H54 (cell line): ENCODE results near the gene GSDME.

ENCODE experiments used
- DNase-seq: peaks from one replicate; pipeline ENCODE4 v3.0.0; 2011; ENCODE audit warnings: low spot score, mixed read lengths; ENCODE audit not compliant: insufficient read length
- FAIRE-seq: peaks from 3 replicates; lab custom pipeline; 2011; peaks lifted over from hg19 to GRCh38; lab: Jason Lieb, UNC
- POLR2A ChIP-seq: IDR thresholded peaks from 2 replicates; pipeline ENCODE4 v1.6.1; 2011; ENCODE audit warnings: low read depth, mild to moderate bottlenecking, low read length

The GSDME gene

GRCh38 chr7:24717247-24717622, 40.0 kb downstream of the GSDME start:
- no peak for DNase-seq
- no peak for FAIRE-seq
- no peak for TF ChIP-seq POLR2A

GRCh38 chr7:24716480-24717246, 40.6 kb downstream of the GSDME start:
- no peak for DNase-seq
- FAIRE-seq, result no peak
- no peak for TF ChIP-seq POLR2A

- DNase-seq, result peak; percentile 47
- no peak for FAIRE-seq
- no peak for TF ChIP-seq POLR2A
Measured at GRCh38 chr7:24715661-24716479, 41.4 kb downstream of the GSDME start.

GRCh38 chr7:24715171-24715570, 42.1 kb downstream of the GSDME start:
- FAIRE-seq (no peak), DNase-seq (no peak)
- no peak for TF ChIP-seq POLR2A

- DNase-seq (no peak), FAIRE-seq (no peak)
- no peak for TF ChIP-seq POLR2A
Measured at GRCh38 chr7:24714676-24715010, 42.6 kb downstream of the GSDME start.

- DNase-seq, result no peak
- TF ChIP-seq POLR2A, result no peak
- no peak for FAIRE-seq
Measured at GRCh38 chr7:24713850-24714675, 43.2 kb downstream of the GSDME start.

- FAIRE-seq (no peak), DNase-seq (no peak)
- TF ChIP-seq POLR2A, result no peak
Measured at GRCh38 chr7:24713039-24713793, 44.0 kb downstream of the GSDME start.

GRCh38 chr7:24709585-24710360, 47.5 kb downstream of the GSDME start:
- FAIRE-seq, result no peak
- DNase-seq, result no peak
- no peak for TF ChIP-seq POLR2A

- TF ChIP-seq POLR2A, result no peak
- DNase-seq (no peak), FAIRE-seq (no peak)
Measured at GRCh38 chr7:24709051-24709450, 48.2 kb downstream of the GSDME start.

GRCh38 chr7:24707988-24708615, 49.2 kb downstream of the GSDME start:
- DNase-seq (no peak), FAIRE-seq (no peak)
- no peak for TF ChIP-seq POLR2A

- FAIRE-seq, result no peak
Measured at GRCh38 chr7:24706211-24707170, 50.8 kb downstream of the GSDME start.

More at GRCh38 chr7:24706211-24707170, 50.8 kb downstream of the GSDME start:
- DNase-seq, result no peak
- no peak for TF ChIP-seq POLR2A
